Smooth muscle cell (in vitro differentiated cells): ENCODE data around the gene CLMN. TPM values are rescaled to one million over a fixed set of nuclear protein-coding genes. Genes with fewer than 3 reads are reported as not detected.

Experiments used
- DNase-seq: peaks from one replicate; lab custom pipeline; 2025; ENCODE audit not compliant: unreplicated experiment; lab: John Stamatoyannopoulos, UW
- H2AFZ ChIP-seq: fragments of 200-600 bp; sonication (generic); 2 replicates; pipeline ENCODE4 v1.6.0; 2016; ENCODE audit warnings: antibody characterized with exemption, low read depth, mild to moderate bottlenecking
- H3F3A ChIP-seq: fragments of 200-600 bp; sonication (generic); 2 replicates; pipeline ENCODE4 v1.6.0; 2017; ENCODE audit warnings: antibody characterized with exemption, low read depth
- H3K27ac ChIP-seq: fragments of 200-600 bp; sonication (generic); 2 replicates; pipeline ENCODE4 v1.5.1; 2016; ENCODE audit warnings: low read depth, mild to moderate bottlenecking
- H3K27me3 ChIP-seq: fragments of 200-600 bp; sonication (generic); 2 replicates; pipeline ENCODE4 v1.6.1; 2016; ENCODE audit warnings: low read depth, mild to moderate bottlenecking
- H3K36me3 ChIP-seq: fragments of 200-600 bp; sonication (generic); 2 replicates; pipeline ENCODE4 v1.5.1; 2016; ENCODE audit warnings: low read depth
- H3K4me1 ChIP-seq: fragments of 200-600 bp; sonication (generic); 2 replicates; pipeline ENCODE4 v1.5.1; 2016; ENCODE audit warnings: low read depth
- H3K4me2 ChIP-seq: fragments of 200-600 bp; sonication (generic); 2 replicates; pipeline ENCODE4 v1.6.0; 2016; ENCODE audit warnings: mild to moderate bottlenecking
- H3K4me3 ChIP-seq: fragments of 200-600 bp; sonication (generic); 2 replicates; pipeline ENCODE4 v1.5.1; 2016; ENCODE audit warnings: mild to moderate bottlenecking
- H3K79me2 ChIP-seq: fragments of 200-600 bp; sonication (generic); 2 replicates; pipeline ENCODE4 v1.6.0; 2016; ENCODE audit warnings: low read depth, mild to moderate bottlenecking
- H3K9ac ChIP-seq: fragments of 200-600 bp; sonication (generic); 2 replicates; pipeline ENCODE4 v1.6.0; 2016; ENCODE audit warnings: low read depth
- H3K9me3 ChIP-seq: fragments of 200-600 bp; sonication (generic); replicated peaks from 2 replicates; pipeline ENCODE4 v1.5.1; 2016; ENCODE audit warnings: low read depth
- H4K20me1 ChIP-seq: fragments of 200-600 bp; sonication (generic); 2 replicates; pipeline ENCODE4 v1.6.0; 2016; ENCODE audit warnings: low read depth
- CTCF ChIP-seq: fragments of 200-600 bp; sonication (generic); IDR thresholded peaks from 2 replicates; pipeline ENCODE4 v1.5.1; 2017; ENCODE audit warnings: borderline replicate concordance, mild to moderate bottlenecking, antibody characterized with exemption; ENCODE audit not compliant: insufficient read depth, poor library complexity, severe bottlenecking
- WGBS: methylation state at CpG from one replicate; pipeline ENCODE4 v1.1.7; 2016; ENCODE audit warnings: low lambda C conversion rate; 5-methylcytosine and 5-hydroxymethylcytosine counted together
- polyA plus RNA-seq: library from polyadenylated mRNA; unstranded; fragments of >200 nt; fragmentation: Nextera tagmentation; extraction: Ambion mirVana; gene quantifications from 2 replicates; pipeline ENCODE4 v1.2.1, GENCODE V29; 2016
- total RNA-seq: library from RNA; depleted of rRNA; stranded (reverse); fragments of >200 nt; gene quantifications from 2 replicates; pipeline ENCODE4 v1.2.3, GENCODE V29; 2014

The CLMN gene
- total and polyA plus RNA-seq, 2 experiments from 2014 or later: 1.3 to 3.5 TPM

GRCh38 chr14:95281560-95282176 is 38.0 kb downstream of the CLMN start:
- H3K4me1 ChIP-seq: no peaks in the 10 kb centered on the region
- no peaks in the 10 kb centered on the region for H3F3A ChIP-seq
- H3K9me3 ChIP-seq: peaks cover 3% of the 10 kb centered on the region
- no peak overlapping the region for H2AFZ ChIP-seq
- H3K4me3 ChIP-seq: no peak overlapping the region
- no peaks in the 10 kb centered on the region for H4K20me1 ChIP-seq
- TF ChIP-seq CTCF: no peak
- H3K36me3 ChIP-seq: no peaks in the 10 kb centered on the region
- WGBS: 82% methylated on average over 4 of the region's 4 CpGs
- H3K79me2 ChIP-seq: no peaks in the 10 kb centered on the region
- H3K4me2 ChIP-seq: no peak overlapping the region
- H3K27me3 ChIP-seq: no peaks in the 10 kb centered on the region
- no peak for DNase-seq
- H3K9ac ChIP-seq: no peak overlapping the region
- H3K27ac ChIP-seq: no peak overlapping the region

GRCh38 chr14:95275494-95275893 is 44.2 kb downstream of the CLMN start:
- H2AFZ ChIP-seq: no peak overlapping the region
- H3K27me3 ChIP-seq: no peaks in the 10 kb centered on the region
- H3K27ac ChIP-seq: no peak overlapping the region
- DNase-seq: no peak
- H3K9me3 ChIP-seq: peaks cover 3% of the 10 kb centered on the region
- no peaks in the 10 kb centered on the region for H3K79me2 ChIP-seq
- no peaks in the 10 kb centered on the region for H3K36me3 ChIP-seq
- no peaks in the 10 kb centered on the region for H3F3A ChIP-seq
- no peaks in the 10 kb centered on the region for H4K20me1 ChIP-seq
- H3K9ac ChIP-seq: no peak overlapping the region
- no peak overlapping the region for H3K4me3 ChIP-seq
- H3K4me1 ChIP-seq: no peaks in the 10 kb centered on the region
- WGBS: 93% methylated on average over 7 of the region's 7 CpGs
- no peak for TF ChIP-seq CTCF
- H3K4me2 ChIP-seq: no peak overlapping the region

GRCh38 chr14:95274874-95275273 is 44.8 kb downstream of the CLMN start:
- TF ChIP-seq CTCF: no peak
- DNase-seq: no peak
- Histone ChIP-seq H3K4me1 (no peaks in the 10 kb centered on the region), H3K27me3 (no peaks in the 10 kb centered on the region), H2AFZ (no peak overlapping the region), H3K27ac (no peak overlapping the region), H3K36me3 (no peaks in the 10 kb centered on the region), H3K9ac (no peak overlapping the region), H3K4me3 (no peak overlapping the region), H3F3A (no peaks in the 10 kb centered on the region), H4K20me1 (no peaks in the 10 kb centered on the region), H3K4me2 (no peak overlapping the region), H3K79me2 (no peaks in the 10 kb centered on the region), H3K9me3 (peaks cover 3% of the 10 kb centered on the region)
- 91% methylated on average over 6 of the region's 6 CpGs for WGBS

- Histone ChIP-seq H3F3A (no peaks in the 10 kb centered on the region), H3K79me2 (no peaks in the 10 kb centered on the region), H3K27me3 (no peaks in the 10 kb centered on the region), H3K4me1 (no peaks in the 10 kb centered on the region), H3K4me2 (no peak overlapping the region), H2AFZ (no peak overlapping the region), H3K27ac (no peak overlapping the region), H3K9me3 (peaks cover 3% of the 10 kb centered on the region), H3K9ac (no peak overlapping the region), H3K36me3 (no peaks in the 10 kb centered on the region), H4K20me1 (no peaks in the 10 kb centered on the region), H3K4me3 (no peak overlapping the region)
- 91% methylated on average over 7 of the region's 7 CpGs for whole genome bisulfite sequencing
- DNase-seq: no peak
- no peak for TF ChIP-seq CTCF
Measured at GRCh38 chr14:95274279-95274678, 45.4 kb downstream of the CLMN start.
